Ovary (tissue), 9 donors: ENCODE data around the gene MAP1A. TPM values are rescaled to one million over a fixed set of nuclear protein-coding genes. Genes with fewer than 3 reads are reported as not detected.
A peak's percentile ranks its signal among the peaks of the same experiment; 100 is the strongest.

Experiments used
- DNase-seq, 5 donors: peaks; one replicate each; pipeline ENCODE4 v3.0.0-alpha.2; 2019 to 2020
- H3K27ac ChIP-seq, 2 donors: fragments of 200-600 bp; one replicate each; pipeline versions ENCODE4 v1.5.1 to v1.8.0; 2019 to 2022
- H3K27me3 ChIP-seq: fragments of 200-600 bp; one replicate; pipeline ENCODE4 v1.8.0; 2022
- H3K36me3 ChIP-seq: fragments of 200-600 bp; sonication (generic); one replicate; pipeline ENCODE4 v1.5.1; 2019
- H3K4me1 ChIP-seq: one replicate; pipeline ENCODE4 v1.8.1; 2013; ENCODE audit warnings: mild to moderate bottlenecking, moderate library complexity; ENCODE audit not compliant: insufficient read depth
- H3K4me3 ChIP-seq: fragments of 200-600 bp; sonication (generic); one replicate; pipeline ENCODE4 v1.5.1; 2017
- H3K9me3 ChIP-seq, 2 donors: fragments of 200-600 bp in 1 of 2; sonication (generic) in 1 of 2; one replicate each; pipeline versions ENCODE4 v1.5.1 to v1.8.1; 2013 to 2019; ENCODE audit warnings: mild to moderate bottlenecking in 1 of 2, moderate library complexity in 1 of 2
- EP300 ChIP-seq: sonication (generic); formaldehyde crosslinking; IDR thresholded peaks from one replicate; pipeline ENCODE4 v1.6.1; 2017; ENCODE audit warnings: antibody characterized with exemption
- POLR2A ChIP-seq: fragments of 450-650 bp; IDR thresholded peaks from one replicate; pipeline ENCODE4 v1.6.1; 2017; ENCODE audit warnings: antibody characterized with exemption, mild to moderate bottlenecking, moderate library complexity
- WGBS, 3 donors: extraction: QIAGEN DNeasy Blood & Tissue Kit in 1 of 3; methylation state at CpG; one replicate each; pipeline versions ENCODE4 v1.1.5 to v1.1.7; 2013 to 2017; 5-methylcytosine and 5-hydroxymethylcytosine counted together
- intact Hi-C, 4 donors: fragments of 100-400 bp; cut with DNase I; formaldehyde crosslinking; loops; one replicate each; pipeline versions ENCODE4 v1.11.0 to v1.15.1; 2022 to 2023
- polyA plus RNA-seq, 2 donors: library from polyadenylated mRNA; stranded (reverse); fragments of 200-250 nt in 1 of 2; fragments of 350-450 nt in 1 of 2; fragmentation: Illumina TruSeq in 1 of 2; extraction: RNeasy Lipid Tissue Mini Kit (QIAGEN cat#74804) in 1 of 2; gene quantifications; one replicate each; pipeline ENCODE4 v1.2.3, GENCODE V29; 2013 to 2014
- total RNA-seq, 7 donors: library from RNA; depleted of rRNA in 2 of 7; stranded (reverse); fragments of >200 nt in 2 of 7; fragmentation: NEBNext Ultra II Directional in 3 of 7; extraction: Animal tissue kit (Norgen Biotek cat#: 25700) in 3 of 7; gene quantifications; one replicate each; pipeline versions ENCODE4 v1.1.0 to v1.2.4, GENCODE V29; 2016 to 2023
- TF ChIP-seq, protein P1 (sequence below), 3 donors: fragments of 450-650 bp in 2 of 3; fragments of 200-600 bp in 1 of 3; IDR thresholded peaks; one replicate each; pipeline versions ENCODE4 v1.5.1 to v1.8.0; 2016 to 2022; ENCODE audit warnings: antibody characterized with exemption in 3 of 3, mild to moderate bottlenecking in 1 of 3
- donor health status: DM: no; HTN: no; CAD: no; lungs with moderate emphysema.
- donor health status: DM: no; HTN: no; CAD: no.
- donor health status: Bipolar disorder and iron deficiency.
- donor health status: DM: yes; HTN: yes; CAD: no.
- donor health status: DM: no; HTN: no; CAD: no.
- donor health status: DM: yes; HTN: yes; CAD: no.

The MAP1A gene
- total and polyA plus RNA-seq, 9 donors, result 4.0 to 35.1 (median 20.1) TPM

DNA sequence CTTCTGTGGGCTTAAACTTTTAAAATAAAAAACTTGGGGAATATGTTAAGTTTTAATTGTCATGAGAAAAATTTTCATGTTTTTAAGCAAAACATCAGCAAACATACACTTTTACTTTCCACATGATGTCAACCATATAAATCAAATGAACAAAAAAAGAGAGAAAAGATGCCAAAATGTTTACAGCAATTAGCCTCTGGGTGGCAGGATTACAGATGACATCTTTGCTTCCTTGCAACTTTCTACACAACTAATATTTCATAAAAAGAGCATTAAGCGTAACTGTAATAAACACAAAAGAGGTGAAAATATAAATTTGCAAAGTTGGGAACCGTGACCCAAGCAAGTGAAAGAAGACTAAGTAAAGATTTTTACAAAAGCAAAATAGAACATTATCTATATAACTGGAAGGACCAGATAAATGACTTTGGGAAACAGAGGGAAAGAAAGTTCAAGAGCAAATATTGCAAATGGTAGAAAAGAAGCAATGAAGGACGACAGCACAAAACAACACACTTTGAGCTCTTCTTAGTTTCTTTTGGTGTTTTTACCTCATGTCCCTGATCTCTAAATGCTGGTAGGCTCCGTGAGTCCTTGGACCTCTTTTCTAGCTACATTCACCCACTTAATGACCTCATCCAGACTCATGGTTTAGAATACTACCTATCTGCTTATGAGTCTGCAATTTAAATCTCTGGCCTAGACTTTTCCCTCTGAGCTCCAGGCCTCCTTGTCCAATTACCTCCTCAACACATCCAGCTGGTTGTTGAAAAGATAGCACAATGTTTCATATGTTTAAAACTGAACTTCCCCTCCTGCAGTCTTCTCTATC, 33.9 kb upstream of the MAP1A start:
- DNase-seq, result no peak
- 57 to 67% (median 57%) methylated on average over 4 of the region's 4 CpGs for WGBS, 3 donors
- H3K36me3 ChIP-seq, result no peaks in the 10 kb centered on the region
- no peak overlapping the region for H3K27ac ChIP-seq
- no peaks in the 10 kb centered on the region for H3K4me1 ChIP-seq
- H3K4me3 ChIP-seq, result no peak overlapping the region
- no peak for TF ChIP-seq EP300
- TF ChIP-seq, protein P1, sequence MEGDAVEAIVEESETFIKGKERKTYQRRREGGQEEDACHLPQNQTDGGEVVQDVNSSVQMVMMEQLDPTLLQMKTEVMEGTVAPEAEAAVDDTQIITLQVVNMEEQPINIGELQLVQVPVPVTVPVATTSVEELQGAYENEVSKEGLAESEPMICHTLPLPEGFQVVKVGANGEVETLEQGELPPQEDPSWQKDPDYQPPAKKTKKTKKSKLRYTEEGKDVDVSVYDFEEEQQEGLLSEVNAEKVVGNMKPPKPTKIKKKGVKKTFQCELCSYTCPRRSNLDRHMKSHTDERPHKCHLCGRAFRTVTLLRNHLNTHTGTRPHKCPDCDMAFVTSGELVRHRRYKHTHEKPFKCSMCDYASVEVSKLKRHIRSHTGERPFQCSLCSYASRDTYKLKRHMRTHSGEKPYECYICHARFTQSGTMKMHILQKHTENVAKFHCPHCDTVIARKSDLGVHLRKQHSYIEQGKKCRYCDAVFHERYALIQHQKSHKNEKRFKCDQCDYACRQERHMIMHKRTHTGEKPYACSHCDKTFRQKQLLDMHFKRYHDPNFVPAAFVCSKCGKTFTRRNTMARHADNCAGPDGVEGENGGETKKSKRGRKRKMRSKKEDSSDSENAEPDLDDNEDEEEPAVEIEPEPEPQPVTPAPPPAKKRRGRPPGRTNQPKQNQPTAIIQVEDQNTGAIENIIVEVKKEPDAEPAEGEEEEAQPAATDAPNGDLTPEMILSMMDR (IDR thresholded peaks at IDR 0.05), result peak in 1 of 3 donors; percentile 30
- no peaks in the 10 kb centered on the region for H3K9me3 ChIP-seq
- intact Hi-C loops, result no loop called here
- H3K27me3 ChIP-seq, result no peaks in the 10 kb centered on the region

DNA sequence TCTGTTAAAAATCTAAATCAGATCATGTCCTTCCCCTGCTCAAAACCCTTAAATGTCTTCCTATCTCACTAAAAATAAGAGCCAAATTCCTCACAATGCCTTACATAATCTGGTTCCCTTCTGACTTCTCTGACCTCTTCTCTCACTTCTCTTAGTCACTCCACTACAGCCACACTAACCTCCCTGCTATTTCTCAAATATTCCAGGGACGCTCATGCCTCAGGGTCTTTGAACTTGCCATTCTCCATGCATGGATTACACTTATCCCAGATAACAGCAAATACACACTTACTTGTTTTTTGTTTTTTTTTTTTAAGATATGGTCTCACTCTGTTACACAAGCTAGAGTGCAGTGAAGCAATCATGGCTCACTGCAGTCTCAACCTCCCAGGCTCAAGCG, 33.0 kb upstream of the MAP1A start:
- no peak overlapping the region for H3K4me3 ChIP-seq
- no peaks in the 10 kb centered on the region for H3K4me1 ChIP-seq
- no peak for DNase-seq
- WGBS, 3 donors, result 86 to 94% (median 94%) methylated on average over 2 of the region's 2 CpGs
- H3K27me3 ChIP-seq, result no peaks in the 10 kb centered on the region
- TF ChIP-seq EP300, result no peak
- H3K36me3 ChIP-seq, result no peaks in the 10 kb centered on the region
- H3K9me3 ChIP-seq, result no peaks in the 10 kb centered on the region
- intact Hi-C loops, result no loop called here
- no peak overlapping the region for H3K27ac ChIP-seq

DNA sequence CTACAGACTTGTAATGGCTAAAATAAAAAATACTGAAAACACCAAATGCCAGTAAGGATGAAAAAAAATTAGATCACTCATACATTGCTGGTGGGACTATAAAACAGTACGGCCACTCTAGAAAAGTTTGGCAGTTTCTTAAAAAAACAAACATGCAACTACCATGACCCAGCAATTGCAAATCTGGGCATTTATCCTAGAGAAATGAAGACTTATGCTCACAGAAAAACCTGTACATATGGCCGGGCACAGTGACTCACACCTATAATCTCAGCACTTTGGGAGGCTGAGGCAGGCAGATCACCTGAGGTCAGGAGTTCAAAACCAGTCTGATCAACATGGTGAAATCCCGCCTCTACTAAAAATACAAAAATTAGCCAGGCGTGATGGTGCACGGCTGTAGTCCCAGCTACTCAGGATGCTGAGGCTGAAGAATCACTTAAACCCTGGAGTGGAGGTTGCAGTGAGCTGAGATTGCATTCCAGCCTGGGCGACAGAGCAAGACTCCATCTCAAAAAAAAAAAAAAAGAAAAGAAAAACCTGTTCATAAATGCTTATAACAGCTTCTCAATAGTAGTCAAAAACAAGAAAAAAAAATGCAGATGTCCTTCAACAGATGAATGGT, 30.0 kb upstream of the MAP1A start:
- DNase-seq, result no peak
- intact Hi-C loops, result no loop called here
- Histone ChIP-seq H3K27ac (no peak overlapping the region), H3K4me3 (no peak overlapping the region), H3K36me3 (no peaks in the 10 kb centered on the region), H3K4me1 (peaks cover 3% of the 10 kb centered on the region), H3K9me3 (no peaks in the 10 kb centered on the region), H3K27me3 (no peaks in the 10 kb centered on the region)
- WGBS, 3 donors, result 89 to 92% (median 90%) methylated on average over 6 of the region's 6 CpGs
- TF ChIP-seq EP300 (no peak), POLR2A (no peak)
- TF ChIP-seq, protein P1 (IDR thresholded peaks at IDR 0.05), result no peak

DNA sequence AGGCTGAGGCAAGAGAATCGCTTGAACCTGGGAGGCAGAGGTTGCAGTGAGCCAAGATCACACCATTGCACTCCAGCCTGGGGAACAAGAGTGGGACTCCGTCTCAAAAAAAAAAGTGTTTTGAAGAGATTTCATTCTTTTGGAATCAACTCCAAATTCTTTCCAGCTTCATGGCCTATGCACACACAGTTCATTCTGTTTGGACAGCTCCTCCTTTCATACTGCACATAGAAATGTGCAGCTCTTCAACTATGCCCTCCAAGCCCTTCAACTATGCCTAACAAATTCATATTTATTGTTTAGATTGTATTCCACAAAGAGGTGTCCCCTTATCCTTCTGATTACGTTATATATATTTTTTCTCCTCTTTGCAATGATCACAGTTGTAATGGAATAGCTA, 28.6 kb upstream of the MAP1A start:
- Histone ChIP-seq H3K4me3 (no peak overlapping the region), H3K27ac (no peak overlapping the region), H3K9me3 (no peaks in the 10 kb centered on the region), H3K4me1 (peaks cover 8% of the 10 kb centered on the region), H3K36me3 (no peaks in the 10 kb centered on the region), H3K27me3 (no peaks in the 10 kb centered on the region)
- intact Hi-C loops, result no loop called here
- TF ChIP-seq POLR2A (no peak), EP300 (no peak)
- TF ChIP-seq, protein P1 (IDR thresholded peaks at IDR 0.05), result no peak
- 58 to 75% (median 67%) methylated on average over 3 of the region's 3 CpGs for WGBS, 3 donors
- DNase-seq, result no peak

DNA sequence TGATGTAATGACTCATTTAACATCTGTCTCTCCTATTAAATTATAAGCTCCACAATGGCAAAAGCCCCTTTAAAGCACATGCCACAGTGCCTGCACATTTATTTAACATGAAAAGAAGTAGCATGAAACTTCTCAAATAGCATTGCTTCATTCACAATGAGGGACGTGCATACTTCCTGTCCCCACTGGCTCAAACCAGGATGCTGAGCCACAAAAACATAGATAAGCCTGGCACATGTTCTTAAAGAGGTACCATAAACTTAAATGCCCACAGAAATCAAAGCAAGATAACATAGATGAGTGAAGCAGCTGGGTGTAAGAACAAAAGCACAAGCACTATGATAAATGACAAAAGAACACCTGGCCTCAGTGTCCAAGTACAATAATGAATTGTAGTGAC, 28.2 kb upstream of the MAP1A start:
- Histone ChIP-seq H3K4me1 (peaks cover 8% of the 10 kb centered on the region), H3K36me3 (no peaks in the 10 kb centered on the region), H3K4me3 (no peak overlapping the region), H3K27me3 (no peaks in the 10 kb centered on the region), H3K27ac (no peak overlapping the region), H3K9me3 (no peaks in the 10 kb centered on the region)
- DNase-seq, result no peak
- intact Hi-C loops, result no loop called here
- no peak for TF ChIP-seq POLR2A
- TF ChIP-seq, protein P1 (IDR thresholded peaks at IDR 0.05), result no peak
- TF ChIP-seq EP300, result no peak
- WGBS, 3 donors, result 7 to 14% (median 7%) methylated on average over 1 of the region's 1 CpG
